ENCODE measurements around the gene CSKMT. TPM values are rescaled to one million over a fixed set of nuclear protein-coding genes. Genes with fewer than 3 reads are reported as not detected.

The CSKMT gene
- total and polyA plus RNA-seq, 10 of the 15 experiments (the other 5 are each of a cell fraction or from before 2014, with no cell fraction given): 7.0 to 213 (median 21.6) TPM

- Histone ChIP-seq H3K4me3 (no peak overlapping the region), H3K9ac (ENCODE audit: control insufficient read depth, insufficient read depth, low read length) (no peak overlapping the region), H3K9me3 (replicated peaks; ENCODE audit: control insufficient read depth, insufficient read depth, low read length) (no peaks in the 10 kb centered on the region), H3K27ac (ENCODE audit: control insufficient read depth, insufficient read depth) (no peak overlapping the region), H3K36me3 (ENCODE audit: control insufficient read depth in 2 of 2, insufficient read depth in 2 of 2, low read length in 1 of 2) (peaks cover 9% of the 10 kb centered on the region in 2 experiments; a peak in 3 of 4 replicates), H4K20me1 (ENCODE audit: control insufficient read depth, insufficient read depth) (no peaks in the 10 kb centered on the region), H2AFZ (ENCODE audit: control insufficient read depth, low read depth, low read length) (no peak overlapping the region), H3K27me3 (replicated peaks in 1 of 2; ENCODE audit: control insufficient read depth in 2 of 2, insufficient read depth in 2 of 2, low read length in 1 of 2) (no peaks in the 10 kb centered on the region), H3K79me2 (ENCODE audit: control insufficient read depth, insufficient read depth, low read length) (no peaks in the 10 kb centered on the region), H3K4me2 (ENCODE audit: control insufficient read depth, insufficient read depth) (no peak overlapping the region), H3K4me1 (ENCODE audit: control insufficient read depth, insufficient read depth, low read length) (no peaks in the 10 kb centered on the region)
- intact Hi-C loops (cut with micrococcal nuclease; ENCODE audit: unreplicated experiment): loop anchor here (10.0 kb wide), 1 partner anchor 224 kb away; no protein-coding TSS in a partner anchor
- in situ Hi-C loops (cut with MboI): no loop called here
- POLR2A ChIA-PET: no interaction called here
- ATAC-seq (no peak), FAIRE-seq (no peak), DNase-seq (ENCODE audit: low read depth, low spot score) (no peak)
- CTCF ChIA-PET: interaction anchor here (1.0 to 1.7 kb wide), 3 partner anchors 23 to 293 kb away, joined by 3 to 7 read pairs (median 3); partner anchors contain the start of genes C11orf98 and CSKMT
- TF ChIP-seq TBL1XR1 (IDR thresholded peaks at IDR 0.05; ENCODE audit: low read depth, low read length): no peak
- no peak for TF ChIP-seq ATF7 (IDR thresholded peaks at IDR 0.05; ENCODE audit: low read depth)
- TF ChIP-seq SREBF2 (IDR thresholded peaks at IDR 0.05; ENCODE audit: low read length): no peak
- no peak for TF ChIP-seq ZBED1 (IDR thresholded peaks at IDR 0.05; ENCODE audit: borderline replicate concordance)
- no peak for TF ChIP-seq EZH2 (IDR thresholded peaks at IDR 0.05; ENCODE audit: borderline replicate concordance, control insufficient read depth, low read depth, low read length)
- no peak for TF ChIP-seq MXI1 (IDR thresholded peaks at IDR 0.05; ENCODE audit: low read depth, low read length)
- TF ChIP-seq, protein P1, sequence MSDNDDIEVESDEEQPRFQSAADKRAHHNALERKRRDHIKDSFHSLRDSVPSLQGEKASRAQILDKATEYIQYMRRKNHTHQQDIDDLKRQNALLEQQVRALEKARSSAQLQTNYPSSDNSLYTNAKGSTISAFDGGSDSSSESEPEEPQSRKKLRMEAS (IDR thresholded peaks at IDR 0.05; ENCODE audit: low read depth, low read length): no peak
- no peak for TF ChIP-seq ZZZ3 (IDR thresholded peaks at IDR 0.05; ENCODE audit: control insufficient read depth, insufficient read length, low read depth)
- no peak for TF ChIP-seq ZBTB11 (CRISPR knock-in tag; IDR thresholded peaks at IDR 0.05)
- no peak for TF ChIP-seq TAF1 (IDR thresholded peaks at IDR 0.05; ENCODE audit: borderline replicate concordance, low read depth, low read length)
- TF ChIP-seq SMC3 (IDR thresholded peaks at IDR 0.05; ENCODE audit: borderline replicate concordance, low read length): no peak
- TF ChIP-seq WRNIP1 (IDR thresholded peaks at IDR 0.05; ENCODE audit: borderline replicate concordance, low read depth, low read length): no peak
- TF ChIP-seq KLF5 (IDR thresholded peaks at IDR 0.05; ENCODE audit: partially characterized antibody): no peak
- TF ChIP-seq EP300 (IDR thresholded peaks at IDR 0.05; ENCODE audit: borderline replicate concordance in 1 of 2, control insufficient read depth in 1 of 2, low read depth in 2 of 2, low read length in 2 of 2): no peak
- no peak for TF ChIP-seq YY1 (IDR thresholded peaks at IDR 0.05; ENCODE audit: low read depth, low read length)
- TF ChIP-seq YBX1 (IDR thresholded peaks at IDR 0.05): no peak
- TF ChIP-seq PAX8 (IDR thresholded peaks at IDR 0.05): no peak
- 93% methylated on average over 1 of the region's 1 CpG for WGBS (ENCODE audit: insufficient coverage, insufficient replicate concordance, low lambda C conversion rate, missing lambda C conversion rate)
- SMC1A ChIA-PET (ENCODE audit: uncharacterized antibody, unreplicated experiment): no interaction called here
- RAD21 ChIA-PET (ENCODE audit: unreplicated experiment): interaction anchor here (0.7 to 1.0 kb wide), 2 partner anchors 9 to 264 kb away, joined by 3 to 4 read pairs; no protein-coding TSS in a partner anchor
- BruUV-seq (replicated peaks): no TSS peak
Observed at GRCh38 chr11:62688491-62688890, 23.4 kb downstream of the CSKMT start.
